SU-DHL-6 (cell line): ENCODE data around the gene OR4E2.

Experiments used
- H2AFZ ChIP-seq: fragments of 200-600 bp; sonication (generic); 2 replicates; pipeline ENCODE4 v1.6.1; 2014; ENCODE audit warnings: low read depth, mild to moderate bottlenecking, moderate library complexity, mixed read lengths, antibody characterized with exemption, low read length; ENCODE audit not compliant: severe bottlenecking
- H3F3A ChIP-seq: fragments of 200-600 bp; shearing (Covaris generic); 2 replicates; pipeline ENCODE4 v1.6.0; 2016; ENCODE audit warnings: antibody characterized with exemption, mild to moderate bottlenecking; ENCODE audit not compliant: insufficient read depth
- H3K27ac ChIP-seq: fragments of 200-600 bp; sonication (generic); 2 replicates; pipeline ENCODE4 v1.5.1; 2016; ENCODE audit warnings: low read depth, mild to moderate bottlenecking, low read length, moderate library complexity, mixed read lengths
- H3K27me3 ChIP-seq: fragments of 200-600 bp; sonication (generic), shearing (Covaris generic); 2 replicates; pipeline ENCODE4 v1.6.0; 2014; ENCODE audit warnings: mild to moderate bottlenecking, low read length
- H3K36me3 ChIP-seq: fragments of 200-600 bp; sonication (generic); 2 replicates; pipeline ENCODE4 v1.6.1; 2014; ENCODE audit warnings: mild to moderate bottlenecking, low read length, mixed read lengths
- H3K4me2 ChIP-seq: fragments of 300-600, 200-600 bp; shearing (Covaris generic), sonication (generic); 2 replicates; pipeline ENCODE4 v1.6.0; 2014; ENCODE audit warnings: low read length, low read depth, mild to moderate bottlenecking; ENCODE audit not compliant: poor library complexity, severe bottlenecking
- H3K4me3 ChIP-seq: fragments of 200-600 bp; sonication (generic); 2 replicates; pipeline ENCODE4 v1.5.1; 2014; ENCODE audit warnings: antibody characterized with exemption, low read length, mild to moderate bottlenecking, mixed read lengths; ENCODE audit not compliant: insufficient read depth, poor library complexity, severe bottlenecking
- H3K79me2 ChIP-seq: fragments of 200-600 bp; sonication (generic); 2 replicates; pipeline ENCODE4 v1.6.1; 2014; ENCODE audit warnings: mild to moderate bottlenecking, low read length, moderate library complexity; ENCODE audit not compliant: insufficient read depth
- H3K9ac ChIP-seq: fragments of 200-600 bp; sonication (generic); 2 replicates; pipeline ENCODE4 v1.7.0; 2014; ENCODE audit warnings: mild to moderate bottlenecking, low read length
- H3K9me2 ChIP-seq: fragments of 200-600 bp; sonication (generic); replicated peaks from 2 replicates; pipeline ENCODE4 v1.6.1; 2014; ENCODE audit warnings: low read length; ENCODE audit not compliant: insufficient read depth
- H3K9me3 ChIP-seq: fragments of 200-600 bp; sonication (generic); 2 replicates; pipeline ENCODE4 v1.6.1; 2014; ENCODE audit warnings: low read length, mixed read lengths; ENCODE audit not compliant: insufficient read depth
- H4K20me1 ChIP-seq: fragments of 200-600 bp; sonication (generic); 2 replicates; pipeline ENCODE4 v1.6.1; 2014; ENCODE audit warnings: low read depth, mild to moderate bottlenecking, antibody characterized with exemption, low read length, moderate library complexity, mixed read lengths
- EZH2phosphoT487 ChIP-seq: fragments of 200-600 bp; sonication (generic), shearing (Covaris generic); conservative IDR thresholded peaks from 2 replicates; pipeline ENCODE4 v1.6.1; 2018; ENCODE audit warnings: mild to moderate bottlenecking, antibody characterized with exemption, low read length, moderate library complexity, mixed read lengths
- TF ChIP-seq, protein P1 (sequence below): fragments of 200-600 bp; sonication (generic); IDR thresholded peaks from one replicate; pipeline ENCODE4 v1.5.1; 2017; ENCODE audit warnings: antibody characterized with exemption, mild to moderate bottlenecking, low read length, moderate library complexity; ENCODE audit not compliant: insufficient read depth, poor library complexity, severe bottlenecking

OR4E2 gene

GRCh38 chr14:21653331-21653885 lies at the start of gene OR4E2:
TSS of gene OR4E2 (plus strand) at chr14:21653835. CDS start at chr14:21665083, 11,248 bp downstream.
- Histone ChIP-seq H3K9me3 (no peaks in the 10 kb centered on the region), H2AFZ (no peak within 1 kb of the TSS), H3K4me2 (no peak within 1 kb of the TSS), H4K20me1 (no peaks in the 10 kb centered on the region), H3F3A (no peaks in the 10 kb centered on the region), H3K27ac (no peak within 1 kb of the TSS), H3K27me3 (no peaks in the 10 kb centered on the region), H3K9ac (no peak within 1 kb of the TSS), H3K4me3 (no peak within 1 kb of the TSS), H3K36me3 (no peaks in the 10 kb centered on the region), H3K79me2 (no peaks in the 10 kb centered on the region), H3K9me2 (no peaks in the 10 kb centered on the region)
- TF ChIP-seq EZH2phosphoT487, result no peak
- TF ChIP-seq, protein P1, sequence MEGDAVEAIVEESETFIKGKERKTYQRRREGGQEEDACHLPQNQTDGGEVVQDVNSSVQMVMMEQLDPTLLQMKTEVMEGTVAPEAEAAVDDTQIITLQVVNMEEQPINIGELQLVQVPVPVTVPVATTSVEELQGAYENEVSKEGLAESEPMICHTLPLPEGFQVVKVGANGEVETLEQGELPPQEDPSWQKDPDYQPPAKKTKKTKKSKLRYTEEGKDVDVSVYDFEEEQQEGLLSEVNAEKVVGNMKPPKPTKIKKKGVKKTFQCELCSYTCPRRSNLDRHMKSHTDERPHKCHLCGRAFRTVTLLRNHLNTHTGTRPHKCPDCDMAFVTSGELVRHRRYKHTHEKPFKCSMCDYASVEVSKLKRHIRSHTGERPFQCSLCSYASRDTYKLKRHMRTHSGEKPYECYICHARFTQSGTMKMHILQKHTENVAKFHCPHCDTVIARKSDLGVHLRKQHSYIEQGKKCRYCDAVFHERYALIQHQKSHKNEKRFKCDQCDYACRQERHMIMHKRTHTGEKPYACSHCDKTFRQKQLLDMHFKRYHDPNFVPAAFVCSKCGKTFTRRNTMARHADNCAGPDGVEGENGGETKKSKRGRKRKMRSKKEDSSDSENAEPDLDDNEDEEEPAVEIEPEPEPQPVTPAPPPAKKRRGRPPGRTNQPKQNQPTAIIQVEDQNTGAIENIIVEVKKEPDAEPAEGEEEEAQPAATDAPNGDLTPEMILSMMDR, result no peak

GRCh38 chr14:21612324-21612723 lies 41.3 kb upstream of the OR4E2 start:
- Histone ChIP-seq H3K4me2 (no peak overlapping the region), H3K4me3 (no peak overlapping the region), H3K9me2 (no peaks in the 10 kb centered on the region), H3K27ac (no peak overlapping the region), H3K27me3 (no peaks in the 10 kb centered on the region), H3K79me2 (no peaks in the 10 kb centered on the region), H3K9ac (no peak overlapping the region), H4K20me1 (no peaks in the 10 kb centered on the region), H3K9me3 (no peaks in the 10 kb centered on the region), H2AFZ (no peak overlapping the region), H3F3A (no peaks in the 10 kb centered on the region), H3K36me3 (no peaks in the 10 kb centered on the region)
- TF ChIP-seq, protein P1, result no peak
- no peak for TF ChIP-seq EZH2phosphoT487

GRCh38 chr14:21614240-21614639 lies 39.4 kb upstream of the OR4E2 start:
- Histone ChIP-seq H3K79me2 (no peaks in the 10 kb centered on the region), H3K27ac (no peak overlapping the region), H3K27me3 (no peaks in the 10 kb centered on the region), H3K9ac (no peak overlapping the region), H2AFZ (no peak overlapping the region), H3K36me3 (no peaks in the 10 kb centered on the region), H3F3A (no peaks in the 10 kb centered on the region), H3K9me3 (no peaks in the 10 kb centered on the region), H3K4me3 (no peak overlapping the region), H3K9me2 (no peaks in the 10 kb centered on the region), H4K20me1 (no peaks in the 10 kb centered on the region), H3K4me2 (no peak overlapping the region)
- TF ChIP-seq, protein P1, result no peak
- no peak for TF ChIP-seq EZH2phosphoT487
